Stimulated activated CD4-positive, alpha-beta T cell treated with anti-CD3 and anti-CD28 coated beads, Interleukin-15, amount 100 ng/mL, for 48 hours (primary cell): Measurements from ENCODE around the gene TFRC.
A peak's percentile ranks its signal among the peaks of the same experiment; 100 is the strongest.
"Not testable (repeated sequence)": the region's sequence is repeated elsewhere in the genome, so short reads cannot be mapped to it uniquely, and the experiment has no call there.

ENCODE experiments used
- DNase-seq, 2 donors: peaks; one replicate each; pipeline ENCODE4 v3.0.0-alpha.2; 2020; ENCODE audit warnings: low read depth in 2 of 2

TFRC gene

DNA sequence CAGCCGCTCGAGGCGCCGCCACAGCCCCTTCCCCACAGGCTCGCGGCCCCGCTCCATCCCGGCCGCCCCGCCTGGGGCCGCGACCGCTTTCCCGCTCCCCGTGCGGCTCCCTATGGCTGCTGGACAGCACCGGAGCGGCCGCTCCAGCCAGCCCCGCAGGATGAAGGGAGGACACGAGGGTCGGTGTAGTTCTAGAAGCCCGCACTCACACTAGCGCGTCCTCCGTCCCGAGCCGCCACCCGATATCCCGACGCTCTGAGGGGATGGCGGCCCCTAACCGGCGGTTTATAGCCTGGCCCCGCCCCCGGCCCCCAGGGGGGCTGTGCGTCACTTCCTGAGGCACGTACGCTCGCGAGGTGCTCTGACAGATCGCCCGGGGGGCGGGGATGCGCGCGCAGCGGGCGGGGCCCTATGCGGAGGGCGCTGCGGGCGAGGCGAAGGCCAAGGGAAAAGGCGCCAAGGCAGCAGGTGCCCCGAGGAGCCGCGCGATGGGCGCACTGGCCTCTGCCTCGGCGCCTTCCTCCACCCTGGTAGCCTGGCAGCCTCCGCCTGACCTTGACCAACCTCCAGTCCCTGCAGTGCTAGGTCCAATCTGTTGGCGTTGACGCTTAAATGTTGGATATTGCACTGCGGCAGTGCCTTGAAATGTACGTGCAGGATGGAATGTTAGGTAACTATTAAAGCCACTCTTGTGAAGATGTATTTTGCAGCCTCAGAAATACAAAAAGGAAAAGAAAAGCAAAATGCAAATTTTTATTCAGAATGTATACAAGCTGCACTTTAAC, at the start of gene TFRC:
Gene TFRC, minus strand, starts transcription at position 257 of the 785 bp plus-strand sequence. CDS start 4,991 bp downstream, outside the sequence.
- DNase-seq: peak; percentile 92 to 97

- DNase-seq: no peak
Observed at GRCh38 chr3:196128172-196128843, 46.4 kb upstream of the TFRC start.

DNA sequence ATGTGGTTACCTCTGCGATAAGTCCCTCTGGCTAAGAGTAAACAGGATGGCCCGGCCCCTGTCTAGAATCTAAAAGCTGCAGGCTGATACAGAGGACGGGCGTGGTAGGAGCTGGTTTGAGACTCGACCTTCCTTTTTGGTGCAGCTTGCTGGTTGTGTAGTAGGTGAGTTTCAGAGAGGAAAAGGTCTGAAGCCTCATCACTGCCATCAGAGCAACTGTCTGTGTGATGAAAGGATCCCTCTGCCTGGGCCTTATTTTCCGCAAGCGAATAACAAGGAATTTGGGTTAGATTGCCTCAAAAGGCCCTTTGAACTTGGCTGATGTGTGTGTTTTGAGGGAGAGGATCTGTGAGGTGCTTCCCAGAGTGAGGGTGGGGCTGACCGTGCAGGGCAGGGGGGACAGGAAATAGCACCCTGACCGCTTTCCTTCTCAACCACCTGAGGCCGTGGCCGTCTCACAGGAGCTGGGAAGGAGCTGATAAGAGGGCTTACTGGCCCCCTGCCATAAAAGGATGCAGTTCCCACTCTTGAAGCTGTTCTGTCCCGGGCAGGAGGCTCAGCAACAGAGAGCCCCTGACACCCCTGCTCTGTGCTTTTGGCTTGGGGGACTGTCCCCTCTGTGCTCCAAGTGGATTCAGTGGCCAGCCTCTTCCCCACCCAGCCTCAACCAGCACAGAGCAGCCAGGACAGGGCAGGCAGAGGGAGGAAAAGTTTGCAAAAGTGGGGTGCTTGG, 45.6 kb upstream of the TFRC start:
- no peak for DNase-seq

GRCh38 chr3:196124608-196125007, 42.7 kb upstream of the TFRC start:
- no peak for DNase-seq

DNA sequence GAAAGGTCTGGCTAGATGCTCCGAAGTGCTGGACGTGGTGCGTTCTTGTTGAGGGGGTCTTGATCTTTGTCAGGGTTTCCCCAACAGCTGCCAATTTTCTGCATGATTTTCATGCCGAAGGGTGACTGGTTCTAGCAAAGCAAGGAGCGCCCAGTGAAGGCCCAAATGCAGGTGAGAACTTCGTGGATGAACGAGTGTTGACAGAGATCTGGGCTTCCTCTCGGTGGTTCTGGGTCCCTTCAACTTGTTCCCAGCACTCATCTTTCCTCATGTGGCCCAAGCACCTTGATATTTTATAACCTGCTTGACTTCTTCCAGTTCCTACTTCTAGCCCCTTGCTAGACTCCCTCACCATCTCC, 40.8 kb upstream of the TFRC start:
- DNase-seq: no peak

GRCh38 chr3:196122021-196122687, 40.3 kb upstream of the TFRC start:
- no peak for DNase-seq

DNA sequence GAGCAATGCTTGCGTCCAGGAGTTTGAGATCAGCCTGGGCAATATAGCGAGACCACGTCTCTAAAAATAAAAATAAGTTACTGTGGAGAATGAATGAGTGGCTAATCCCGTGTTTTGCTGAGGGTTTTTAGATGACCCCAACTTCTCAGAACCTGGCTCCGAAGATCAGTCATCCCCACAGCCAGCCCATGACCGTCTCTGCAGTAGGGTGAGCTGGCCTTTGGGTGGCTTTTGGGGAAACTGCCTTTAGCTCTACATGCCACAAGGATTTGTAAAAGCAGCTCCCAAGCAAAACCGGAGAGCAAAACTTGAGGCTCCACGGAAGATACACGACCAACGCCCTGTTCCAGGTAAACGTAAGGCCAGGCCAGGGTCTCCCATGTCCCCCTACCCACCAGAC, 39.2 kb upstream of the TFRC start:
- DNase-seq: no peak

- DNase-seq: no peak
Observed at GRCh38 chr3:196120291-196120951, 38.5 kb upstream of the TFRC start.

DNA sequence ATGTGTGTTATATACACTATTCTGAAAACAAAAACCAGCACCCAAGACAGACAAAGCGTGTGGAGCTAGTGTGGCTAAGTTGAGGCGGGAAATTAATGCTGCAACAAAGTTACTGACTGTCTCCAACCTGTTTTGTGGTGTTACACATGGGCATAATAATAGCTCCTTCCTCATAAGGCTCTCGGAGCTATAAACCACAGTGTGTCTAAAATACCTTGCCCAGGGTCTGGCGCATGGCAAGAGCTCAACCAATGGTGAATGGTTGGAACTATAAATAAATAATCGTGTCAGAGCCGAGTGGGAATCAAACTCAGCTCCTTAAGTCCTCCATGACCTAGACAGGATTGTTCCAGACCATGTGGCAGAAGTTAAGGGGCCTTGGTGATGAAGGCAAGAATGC, 35.9 kb upstream of the TFRC start:
- no peak for DNase-seq

- DNase-seq: no peak
Observed at GRCh38 chr3:196115678-196116083, 33.8 kb upstream of the TFRC start.

DNA sequence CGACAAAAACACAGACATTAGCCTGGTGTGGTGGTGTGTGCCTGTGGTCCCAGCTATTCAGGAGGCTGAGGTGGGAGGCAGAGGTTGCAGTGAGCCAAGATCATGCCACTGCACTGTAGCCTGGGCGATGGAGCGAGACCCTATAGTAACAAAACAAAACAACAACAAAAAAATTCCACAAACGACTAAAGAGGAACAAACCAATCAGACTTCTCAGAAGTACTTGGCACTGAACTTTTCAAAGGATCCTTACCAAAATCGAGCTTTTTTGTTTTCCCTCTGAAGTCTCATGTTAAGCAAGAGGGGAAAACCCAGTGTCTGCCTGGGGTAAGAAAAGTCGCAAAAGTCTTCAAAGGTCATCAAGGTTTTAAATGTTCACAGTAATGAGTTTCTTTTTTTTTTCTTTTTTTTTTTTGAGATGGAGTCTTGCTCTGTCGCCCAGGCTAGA, 30.1 kb upstream of the TFRC start:
- DNase-seq: no peak

GRCh38 chr3:196108075-196108743, 26.3 kb upstream of the TFRC start:
- DNase-seq: no peak

GRCh38 chr3:196104707-196105106, 22.8 kb upstream of the TFRC start:
- DNase-seq: not testable (repeated sequence)

DNA sequence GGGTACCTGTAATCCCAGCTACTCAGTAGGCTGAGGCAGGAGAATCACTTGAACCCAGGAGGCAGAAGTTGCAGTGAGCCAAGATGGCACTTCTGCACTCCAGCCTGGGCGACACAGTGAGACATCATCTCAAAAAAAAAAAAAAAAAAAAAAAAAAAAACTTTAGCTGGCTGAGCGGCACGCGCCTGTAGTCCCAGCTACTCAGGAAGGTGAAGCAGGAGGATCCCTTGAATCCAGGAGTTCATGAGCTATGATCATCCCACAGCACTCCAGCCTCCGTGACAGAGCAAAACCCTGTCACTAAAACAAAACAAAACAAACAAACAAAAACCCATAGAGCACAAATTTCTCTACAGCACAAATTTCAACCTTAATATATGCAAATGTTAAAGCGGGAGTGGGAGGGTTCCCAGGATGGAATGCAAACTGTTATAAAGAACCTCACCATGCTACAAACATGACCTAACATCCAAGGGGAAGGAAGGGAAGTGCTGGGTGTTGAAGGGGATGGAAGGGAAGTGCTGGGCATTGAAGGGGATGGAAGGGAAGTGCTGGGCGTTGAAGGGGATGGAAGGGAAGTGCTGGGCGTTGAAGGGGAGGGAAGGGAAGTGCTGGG, 16.6 kb upstream of the TFRC start:
- not testable (repeated sequence) for DNase-seq

GRCh38 chr3:196097373-196098154, 15.7 kb upstream of the TFRC start:
- DNase-seq: no peak

DNA sequence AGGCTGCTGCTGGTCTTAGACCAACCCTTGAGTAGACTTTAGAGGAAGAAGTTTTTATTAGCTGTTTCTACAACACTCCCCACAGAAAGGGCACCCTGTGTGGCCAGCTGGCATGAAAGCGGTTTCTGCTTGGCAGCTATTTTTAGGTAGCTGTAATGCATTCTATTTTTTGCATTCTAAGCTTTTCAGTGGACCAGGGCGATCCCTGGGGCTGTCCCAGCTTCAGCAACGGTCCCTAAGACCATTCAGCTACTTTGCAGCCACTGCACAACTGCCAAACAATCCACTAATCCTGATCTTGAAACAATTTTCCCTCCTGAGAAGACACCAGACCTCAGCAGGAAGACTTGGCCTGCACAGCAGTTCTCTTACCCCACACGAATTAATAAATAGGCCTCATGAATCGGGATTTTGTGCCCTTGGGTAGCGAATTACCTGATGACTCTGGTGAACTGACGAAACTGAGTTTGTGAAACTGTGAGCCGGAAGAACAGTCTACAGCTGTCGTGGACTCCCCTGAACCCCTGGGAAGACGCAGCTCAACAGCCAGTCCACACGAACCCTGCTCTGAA, 14.6 kb upstream of the TFRC start:
- DNase-seq: no peak

DNA sequence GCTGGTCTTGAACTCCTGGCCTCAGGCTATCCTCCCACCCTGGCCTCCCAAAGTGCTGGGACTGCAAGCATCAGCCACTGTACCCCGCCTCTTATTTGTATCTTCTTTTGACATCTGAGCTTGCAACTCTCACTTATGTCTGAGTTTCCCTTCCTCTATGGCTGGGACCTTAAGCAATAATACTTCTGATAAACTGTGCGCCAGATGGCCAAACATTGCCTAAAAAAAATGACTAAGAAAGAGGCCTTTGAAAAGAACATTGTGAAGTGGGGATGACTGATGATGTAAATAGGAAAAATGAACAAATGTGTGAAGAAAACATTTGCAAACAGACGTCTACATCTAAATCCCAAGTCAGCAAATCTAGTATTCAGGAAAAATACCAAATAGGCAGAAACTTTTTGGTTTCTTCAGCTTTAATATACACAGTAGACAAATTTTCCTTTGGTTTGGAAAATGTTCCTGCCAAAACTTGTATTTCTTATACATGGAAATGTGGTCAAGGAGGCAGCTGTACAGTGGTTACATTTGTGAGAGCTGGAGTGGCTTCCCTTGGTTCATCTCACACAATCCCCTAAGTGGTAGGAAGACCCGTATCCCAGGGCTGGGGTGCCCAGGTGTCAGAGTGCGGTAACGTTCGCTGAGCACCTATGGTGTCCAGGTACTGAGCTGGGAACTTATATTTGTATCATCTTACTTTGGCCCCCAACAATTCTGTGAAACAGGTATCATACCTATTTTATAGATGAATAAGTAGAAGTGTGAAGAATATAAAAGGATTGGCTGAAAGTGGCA, 11.6 kb upstream of the TFRC start:
- no peak for DNase-seq

DNA sequence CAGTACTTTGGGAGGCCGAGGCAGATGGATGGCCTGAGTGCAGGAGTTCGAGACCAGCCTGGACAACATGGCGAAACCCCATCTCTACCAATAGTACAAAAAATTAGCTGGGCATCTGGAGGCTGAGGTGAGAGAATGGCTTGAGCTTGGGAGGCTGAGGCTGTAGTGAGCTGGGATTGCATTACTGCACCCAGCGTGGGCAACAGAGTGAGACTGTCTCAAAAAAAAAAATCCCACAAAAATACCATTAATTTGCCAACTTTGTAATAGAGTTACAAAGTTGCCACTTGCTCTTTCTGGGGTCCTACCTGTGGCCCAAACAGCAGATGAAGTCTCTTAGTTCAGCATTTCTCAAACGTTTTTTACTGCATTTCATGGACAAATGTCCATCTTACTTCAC, 6.0 kb upstream of the TFRC start:
- no peak for DNase-seq

- no peak for DNase-seq
Observed at GRCh38 chr3:196082619-196082971, 705 bp upstream of the TFRC start.
